GM23338 (cell line): ENCODE data around the gene AHCY. TPM values are rescaled to one million over a fixed set of nuclear protein-coding genes. Genes with fewer than 3 reads are reported as not detected.

Experiments
- ATAC-seq: fragments of 200-7000 bp; cut with Tn5 transposase; 3 replicates; pipeline ENCODE4 v1.9.1; 2020
- DNase-seq: peaks from one replicate; pipeline ENCODE4 v3.0.0-alpha.2; 2015; ENCODE audit warnings: low spot score
- H2AFZ ChIP-seq: fragments of 200-600 bp; sonication (generic); 2 replicates; pipeline ENCODE4 v1.8.0; 2016; ENCODE audit warnings: antibody characterized with exemption, mild to moderate bottlenecking, moderate library complexity
- H3F3A ChIP-seq: fragments of 200-600 bp; sonication (generic); replicated peaks from 2 replicates; pipeline ENCODE4 v1.8.0; 2017; ENCODE audit warnings: antibody characterized with exemption, mixed run types, low read depth
- H3K27ac ChIP-seq: fragments of 200-600 bp; sonication (generic); 2 replicates; pipeline ENCODE4 v1.6.1; 2016; ENCODE audit warnings: low read depth
- H3K27me3 ChIP-seq: fragments of 200-600 bp; sonication (generic); 2 replicates; pipeline ENCODE4 v1.8.0; 2016; ENCODE audit warnings: mild to moderate bottlenecking, mixed run types, moderate library complexity; ENCODE audit not compliant: insufficient read depth
- H3K36me3 ChIP-seq: fragments of 200-600 bp; sonication (generic); 2 replicates; pipeline ENCODE4 v1.8.0; 2016; ENCODE audit warnings: mild to moderate bottlenecking; ENCODE audit not compliant: insufficient read depth
- H3K4me1 ChIP-seq: fragments of 200-600 bp; sonication (generic); 2 replicates; pipeline ENCODE4 v1.8.0; 2016; ENCODE audit warnings: mild to moderate bottlenecking, moderate library complexity; ENCODE audit not compliant: insufficient read depth
- H3K4me2 ChIP-seq: fragments of 200-600 bp; sonication (generic); 2 replicates; pipeline ENCODE4 v1.7.1; 2017; ENCODE audit warnings: mixed run types
- H3K4me3 ChIP-seq: fragments of 200-600 bp; sonication (generic); 2 replicates; pipeline ENCODE4 v1.6.1; 2016; ENCODE audit warnings: mixed run types
- H3K79me2 ChIP-seq: fragments of 200-600 bp; sonication (generic); replicated peaks from 2 replicates; pipeline ENCODE4 v1.8.0; 2017; ENCODE audit warnings: mild to moderate bottlenecking; ENCODE audit not compliant: insufficient read depth
- H3K9me2 ChIP-seq: fragments of 200-600 bp; sonication (generic); 2 replicates; pipeline ENCODE4 v1.8.0; 2017; ENCODE audit not compliant: insufficient read depth
- H4K20me1 ChIP-seq: fragments of 200-600 bp; sonication (generic); replicated peaks from 2 replicates; pipeline ENCODE4 v1.8.0; 2017; ENCODE audit warnings: mild to moderate bottlenecking; ENCODE audit not compliant: insufficient read depth
- H3K27ac Mint-ChIP-seq: 2 replicates; pipeline ENCODE4 v1.8.0; 2020; ENCODE audit warnings: inconsistent platforms, mild to moderate bottlenecking, moderate library complexity, mixed read lengths
- H3K27me3 Mint-ChIP-seq: 3 replicates; pipeline ENCODE4 v1.8.0; 2022; ENCODE audit warnings: low read depth, mild to moderate bottlenecking, moderate library complexity, mixed read lengths, inconsistent platforms; ENCODE audit not compliant: insufficient read depth, poor library complexity
- H3K36me3 Mint-ChIP-seq: 3 replicates; pipeline ENCODE4 v1.8.0; 2021; ENCODE audit warnings: low read depth, mild to moderate bottlenecking, inconsistent platforms, moderate library complexity, mixed read lengths
- H3K4me1 Mint-ChIP-seq: 3 replicates; pipeline ENCODE4 v1.8.0; 2020; ENCODE audit warnings: mild to moderate bottlenecking, inconsistent platforms, mixed read lengths
- H3K4me3 Mint-ChIP-seq: 3 replicates; pipeline ENCODE4 v1.8.0; 2021; ENCODE audit warnings: moderate library complexity, mild to moderate bottlenecking, inconsistent platforms, mixed read lengths
- H3K9me3 Mint-ChIP-seq: 3 replicates; pipeline ENCODE4 v1.8.0; 2020; ENCODE audit warnings: moderate library complexity, mild to moderate bottlenecking, inconsistent platforms, mixed read lengths
- CREB1 ChIP-seq: fragments of 250-450 bp; sonication (Bioruptor Pico); IDR thresholded peaks from 2 replicates; pipeline ENCODE4 v1.5.0; 2020; ENCODE audit warnings: low read depth, mild to moderate bottlenecking, moderate library complexity
- EZH2phosphoT487 ChIP-seq: fragments of 200-600 bp; sonication (generic); IDR thresholded peaks from one replicate; pipeline ENCODE4 v1.8.1; 2018; ENCODE audit warnings: antibody characterized with exemption; ENCODE audit not compliant: unreplicated experiment
- JUNB ChIP-seq: IDR thresholded peaks from one replicate; pipeline ENCODE4 v1.6.1; 2016; ENCODE audit warnings: antibody characterized with exemption; ENCODE audit not compliant: unreplicated experiment
- POLR2AphosphoS5 ChIP-seq: IDR thresholded peaks from 2 replicates; pipeline ENCODE4 v1.6.1; 2016; ENCODE audit warnings: antibody characterized with exemption, low read depth
- STAT1 ChIP-seq: IDR thresholded peaks from one replicate; pipeline ENCODE4 v1.6.1; 2016; ENCODE audit warnings: antibody characterized with exemption; ENCODE audit not compliant: unreplicated experiment
- ZNF114 ChIP-seq: fragments of 250-450 bp; sonication (Bioruptor Pico); IDR thresholded peaks from 2 replicates; pipeline ENCODE4 v1.5.0; 2020; ENCODE audit warnings: mild to moderate bottlenecking, moderate library complexity
- ZNF331 ChIP-seq: fragments of 250-450 bp; sonication (Bioruptor Pico); IDR thresholded peaks from 2 replicates; pipeline ENCODE4 v1.5.0; 2020; ENCODE audit warnings: low read depth, mild to moderate bottlenecking, moderate library complexity
- polyA plus RNA-seq: library from polyadenylated mRNA; unstranded; fragments of >200 nt; fragmentation: Nextera tagmentation; extraction: Ambion mirVana; gene quantifications from 2 replicates; pipeline ENCODE4 v1.2.1, GENCODE V29; 2016
- total RNA-seq: library from RNA; depleted of rRNA; stranded (reverse); fragments of >200 nt; shearing (Covaris generic); gene quantifications from 2 replicates; pipeline ENCODE4 v1.2.3, GENCODE V29; 2014
- TF ChIP-seq, protein P1 (sequence below), 2 experiments: fragments of 200-600 bp in 1 of 2; sonication (generic) in 1 of 2; conservative IDR thresholded peaks; 2 replicates each; pipeline versions ENCODE4 v1.5.1 to v1.6.1; 2016 to 2017; ENCODE audit warnings: antibody characterized with exemption in 2 of 2, low read depth in 2 of 2, mild to moderate bottlenecking in 2 of 2, moderate library complexity in 1 of 2
- TF ChIP-seq, protein P2 (sequence below): fragments of 250-450 bp; sonication (Bioruptor Pico); IDR thresholded peaks from 2 replicates; pipeline ENCODE4 v1.5.0; 2020; ENCODE audit warnings: mild to moderate bottlenecking, moderate library complexity
- TF ChIP-seq, protein P3 (sequence below): IDR thresholded peaks from one replicate; pipeline ENCODE4 v1.6.1; 2018; ENCODE audit warnings: antibody characterized with exemption; ENCODE audit not compliant: unreplicated experiment

AHCY gene
- total and polyA plus RNA-seq, 2 experiments from 2014 or later: 138 to 423 TPM

DNA sequence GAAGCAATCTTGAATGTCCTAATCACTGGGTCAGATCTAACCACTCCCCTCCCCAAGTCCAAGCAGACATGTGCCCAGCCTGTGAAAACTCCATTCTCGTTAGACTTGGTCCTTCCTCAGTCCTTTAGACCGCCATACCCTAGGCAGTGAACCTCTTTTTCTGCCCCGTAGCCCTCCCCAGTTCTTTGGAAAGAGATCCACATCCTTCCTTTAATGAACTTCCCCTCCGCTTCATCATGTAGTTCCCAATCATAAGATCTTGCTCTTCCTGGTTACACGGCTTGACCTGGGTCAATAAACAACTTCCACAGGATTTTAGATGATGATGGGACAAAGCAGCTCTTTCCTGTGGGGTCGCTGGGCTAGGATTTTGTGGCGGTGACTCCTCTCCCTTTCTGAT is 9.6 kb downstream of the AHCY start:
- TF ChIP-seq, protein P1, sequence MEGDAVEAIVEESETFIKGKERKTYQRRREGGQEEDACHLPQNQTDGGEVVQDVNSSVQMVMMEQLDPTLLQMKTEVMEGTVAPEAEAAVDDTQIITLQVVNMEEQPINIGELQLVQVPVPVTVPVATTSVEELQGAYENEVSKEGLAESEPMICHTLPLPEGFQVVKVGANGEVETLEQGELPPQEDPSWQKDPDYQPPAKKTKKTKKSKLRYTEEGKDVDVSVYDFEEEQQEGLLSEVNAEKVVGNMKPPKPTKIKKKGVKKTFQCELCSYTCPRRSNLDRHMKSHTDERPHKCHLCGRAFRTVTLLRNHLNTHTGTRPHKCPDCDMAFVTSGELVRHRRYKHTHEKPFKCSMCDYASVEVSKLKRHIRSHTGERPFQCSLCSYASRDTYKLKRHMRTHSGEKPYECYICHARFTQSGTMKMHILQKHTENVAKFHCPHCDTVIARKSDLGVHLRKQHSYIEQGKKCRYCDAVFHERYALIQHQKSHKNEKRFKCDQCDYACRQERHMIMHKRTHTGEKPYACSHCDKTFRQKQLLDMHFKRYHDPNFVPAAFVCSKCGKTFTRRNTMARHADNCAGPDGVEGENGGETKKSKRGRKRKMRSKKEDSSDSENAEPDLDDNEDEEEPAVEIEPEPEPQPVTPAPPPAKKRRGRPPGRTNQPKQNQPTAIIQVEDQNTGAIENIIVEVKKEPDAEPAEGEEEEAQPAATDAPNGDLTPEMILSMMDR (conservative IDR thresholded peaks at IDR 0.05; ENCODE audit: low read depth in 2 of 2): no peak
- TF ChIP-seq JUNB: no peak
- TF ChIP-seq POLR2AphosphoS5: no peak
- TF ChIP-seq, protein P2, sequence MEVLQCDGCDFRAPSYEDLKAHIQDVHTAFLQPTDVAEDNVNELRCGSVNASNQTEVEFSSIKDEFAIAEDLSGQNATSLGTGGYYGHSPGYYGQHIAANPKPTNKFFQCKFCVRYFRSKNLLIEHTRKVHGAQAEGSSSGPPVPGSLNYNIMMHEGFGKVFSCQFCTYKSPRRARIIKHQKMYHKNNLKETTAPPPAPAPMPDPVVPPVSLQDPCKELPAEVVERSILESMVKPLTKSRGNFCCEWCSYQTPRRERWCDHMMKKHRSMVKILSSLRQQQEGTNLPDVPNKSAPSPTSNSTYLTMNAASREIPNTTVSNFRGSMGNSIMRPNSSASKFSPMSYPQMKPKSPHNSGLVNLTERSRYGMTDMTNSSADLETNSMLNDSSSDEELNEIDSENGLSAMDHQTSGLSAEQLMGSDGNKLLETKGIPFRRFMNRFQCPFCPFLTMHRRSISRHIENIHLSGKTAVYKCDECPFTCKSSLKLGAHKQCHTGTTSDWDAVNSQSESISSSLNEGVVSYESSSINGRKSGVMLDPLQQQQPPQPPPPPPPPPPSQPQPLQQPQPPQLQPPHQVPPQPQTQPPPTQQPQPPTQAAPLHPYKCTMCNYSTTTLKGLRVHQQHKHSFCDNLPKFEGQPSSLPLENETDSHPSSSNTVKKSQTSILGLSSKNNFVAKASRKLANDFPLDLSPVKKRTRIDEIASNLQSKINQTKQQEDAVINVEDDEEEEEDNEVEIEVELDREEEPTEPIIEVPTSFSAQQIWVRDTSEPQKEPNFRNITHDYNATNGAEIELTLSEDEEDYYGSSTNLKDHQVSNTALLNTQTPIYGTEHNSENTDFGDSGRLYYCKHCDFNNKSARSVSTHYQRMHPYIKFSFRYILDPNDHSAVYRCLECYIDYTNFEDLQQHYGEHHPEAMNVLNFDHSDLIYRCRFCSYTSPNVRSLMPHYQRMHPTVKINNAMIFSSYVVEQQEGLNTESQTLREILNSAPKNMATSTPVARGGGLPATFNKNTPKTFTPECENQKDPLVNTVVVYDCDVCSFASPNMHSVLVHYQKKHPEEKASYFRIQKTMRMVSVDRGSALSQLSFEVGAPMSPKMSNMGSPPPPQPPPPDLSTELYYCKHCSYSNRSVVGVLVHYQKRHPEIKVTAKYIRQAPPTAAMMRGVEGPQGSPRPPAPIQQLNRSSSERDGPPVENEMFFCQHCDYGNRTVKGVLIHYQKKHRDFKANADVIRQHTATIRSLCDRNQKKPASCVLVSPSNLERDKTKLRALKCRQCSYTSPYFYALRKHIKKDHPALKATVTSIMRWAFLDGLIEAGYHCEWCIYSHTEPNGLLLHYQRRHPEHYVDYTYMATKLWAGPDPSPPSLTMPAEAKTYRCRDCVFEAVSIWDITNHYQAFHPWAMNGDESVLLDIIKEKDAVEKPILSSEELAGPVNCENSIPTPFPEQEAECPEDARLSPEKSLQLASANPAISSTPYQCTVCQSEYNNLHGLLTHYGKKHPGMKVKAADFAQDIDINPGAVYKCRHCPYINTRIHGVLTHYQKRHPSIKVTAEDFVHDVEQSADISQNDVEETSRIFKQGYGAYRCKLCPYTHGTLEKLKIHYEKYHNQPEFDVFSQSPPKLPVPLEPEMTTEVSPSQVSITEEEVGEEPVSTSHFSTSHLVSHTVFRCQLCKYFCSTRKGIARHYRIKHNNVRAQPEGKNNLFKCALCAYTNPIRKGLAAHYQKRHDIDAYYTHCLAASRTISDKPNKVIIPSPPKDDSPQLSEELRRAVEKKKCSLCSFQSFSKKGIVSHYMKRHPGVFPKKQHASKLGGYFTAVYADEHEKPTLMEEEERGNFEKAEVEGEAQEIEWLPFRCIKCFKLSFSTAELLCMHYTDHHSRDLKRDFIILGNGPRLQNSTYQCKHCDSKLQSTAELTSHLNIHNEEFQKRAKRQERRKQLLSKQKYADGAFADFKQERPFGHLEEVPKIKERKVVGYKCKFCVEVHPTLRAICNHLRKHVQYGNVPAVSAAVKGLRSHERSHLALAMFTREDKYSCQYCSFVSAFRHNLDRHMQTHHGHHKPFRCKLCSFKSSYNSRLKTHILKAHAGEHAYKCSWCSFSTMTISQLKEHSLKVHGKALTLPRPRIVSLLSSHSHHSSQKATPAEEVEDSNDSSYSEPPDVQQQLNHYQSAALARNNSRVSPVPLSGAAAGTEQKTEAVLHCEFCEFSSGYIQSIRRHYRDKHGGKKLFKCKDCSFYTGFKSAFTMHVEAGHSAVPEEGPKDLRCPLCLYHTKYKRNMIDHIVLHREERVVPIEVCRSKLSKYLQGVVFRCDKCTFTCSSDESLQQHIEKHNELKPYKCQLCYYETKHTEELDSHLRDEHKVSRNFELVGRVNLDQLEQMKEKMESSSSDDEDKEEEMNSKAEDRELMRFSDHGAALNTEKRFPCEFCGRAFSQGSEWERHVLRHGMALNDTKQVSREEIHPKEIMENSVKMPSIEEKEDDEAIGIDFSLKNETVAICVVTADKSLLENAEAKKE (CRISPR knock-in tag): no peak
- TF ChIP-seq CREB1 (CRISPR knock-in tag): no peak
- no peak for TF ChIP-seq EZH2phosphoT487
- TF ChIP-seq STAT1: no peak
- no peak for TF ChIP-seq ZNF331 (CRISPR knock-in tag)
- no peak for TF ChIP-seq ZNF114 (CRISPR knock-in tag)
- TF ChIP-seq, protein P3, sequence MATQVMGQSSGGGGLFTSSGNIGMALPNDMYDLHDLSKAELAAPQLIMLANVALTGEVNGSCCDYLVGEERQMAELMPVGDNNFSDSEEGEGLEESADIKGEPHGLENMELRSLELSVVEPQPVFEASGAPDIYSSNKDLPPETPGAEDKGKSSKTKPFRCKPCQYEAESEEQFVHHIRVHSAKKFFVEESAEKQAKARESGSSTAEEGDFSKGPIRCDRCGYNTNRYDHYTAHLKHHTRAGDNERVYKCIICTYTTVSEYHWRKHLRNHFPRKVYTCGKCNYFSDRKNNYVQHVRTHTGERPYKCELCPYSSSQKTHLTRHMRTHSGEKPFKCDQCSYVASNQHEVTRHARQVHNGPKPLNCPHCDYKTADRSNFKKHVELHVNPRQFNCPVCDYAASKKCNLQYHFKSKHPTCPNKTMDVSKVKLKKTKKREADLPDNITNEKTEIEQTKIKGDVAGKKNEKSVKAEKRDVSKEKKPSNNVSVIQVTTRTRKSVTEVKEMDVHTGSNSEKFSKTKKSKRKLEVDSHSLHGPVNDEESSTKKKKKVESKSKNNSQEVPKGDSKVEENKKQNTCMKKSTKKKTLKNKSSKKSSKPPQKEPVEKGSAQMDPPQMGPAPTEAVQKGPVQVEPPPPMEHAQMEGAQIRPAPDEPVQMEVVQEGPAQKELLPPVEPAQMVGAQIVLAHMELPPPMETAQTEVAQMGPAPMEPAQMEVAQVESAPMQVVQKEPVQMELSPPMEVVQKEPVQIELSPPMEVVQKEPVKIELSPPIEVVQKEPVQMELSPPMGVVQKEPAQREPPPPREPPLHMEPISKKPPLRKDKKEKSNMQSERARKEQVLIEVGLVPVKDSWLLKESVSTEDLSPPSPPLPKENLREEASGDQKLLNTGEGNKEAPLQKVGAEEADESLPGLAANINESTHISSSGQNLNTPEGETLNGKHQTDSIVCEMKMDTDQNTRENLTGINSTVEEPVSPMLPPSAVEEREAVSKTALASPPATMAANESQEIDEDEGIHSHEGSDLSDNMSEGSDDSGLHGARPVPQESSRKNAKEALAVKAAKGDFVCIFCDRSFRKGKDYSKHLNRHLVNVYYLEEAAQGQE: no peak
- Histone ChIP-seq H3F3A (no peaks in the 10 kb centered on the region), H2AFZ (no peak overlapping the region), H3K9me2 (no peaks in the 10 kb centered on the region), H3K4me3 (no peak overlapping the region), H3K4me1 (no peaks in the 10 kb centered on the region; the same call in 1 of the 2 replicates), H3K27me3 (no peaks in the 10 kb centered on the region), H4K20me1 (peaks cover 40% of the 10 kb centered on the region), H3K79me2 (peaks cover 50% of the 10 kb centered on the region), H3K27ac (no peak overlapping the region), H3K36me3 (peaks cover 48% of the 10 kb centered on the region), H3K4me2 (no peak overlapping the region)
- Mint-ChIP-seq H3K27me3 (peaks cover 20% of the 10 kb centered on the region), H3K4me1 (peaks cover 5% of the 10 kb centered on the region; the same call in 1 of the 3 replicates), H3K27ac (no peak overlapping the region), H3K4me3 (no peak overlapping the region), H3K36me3 (peaks cover 80% of the 10 kb centered on the region), H3K9me3 (no peaks in the 10 kb centered on the region)
- no peak for DNase-seq
- no peak for ATAC-seq
